Breast epithelium (tissue), 4 donors: Measurements from ENCODE around the gene LUC7L. TPM values are rescaled to one million over a fixed set of nuclear protein-coding genes. Genes with fewer than 3 reads are reported as not detected.
"Not testable (repeated sequence)": the region's sequence is repeated elsewhere in the genome, so short reads cannot be mapped to it uniquely, and the experiment has no call there.

Experiments used
- DNase-seq, 2 donors: peaks; one replicate each; pipeline ENCODE4 v3.0.0-alpha.2; 2019; ENCODE audit warnings: low spot score in 2 of 2
- H3K27ac ChIP-seq, 2 donors: fragments of 200-600 bp; sonication (generic) in 1 of 2; one replicate each; pipeline ENCODE4 v1.5.1; 2016 to 2019; ENCODE audit warnings: mild to moderate bottlenecking in 1 of 2
- H3K27me3 ChIP-seq, 2 donors: fragments of 200-600 bp; sonication (generic) in 1 of 2; one replicate each; pipeline versions ENCODE4 v1.5.1 to v1.6.0; 2017 to 2019; ENCODE audit warnings: control low read depth in 1 of 2, mild to moderate bottlenecking in 1 of 2
- H3K36me3 ChIP-seq: fragments of 200-600 bp; one replicate; pipeline ENCODE4 v1.5.1; 2019
- H3K4me1 ChIP-seq, 2 donors: fragments of 200-600 bp; sonication (generic); one replicate each; pipeline ENCODE4 v1.5.1; 2016 to 2019; ENCODE audit warnings: control low read depth in 1 of 2
- H3K4me3 ChIP-seq, 3 donors: fragments of 200-600 bp; sonication (generic); 1 replicate in 2 of 3; 2 replicates in 1 of 3; pipeline ENCODE4 v1.5.1; 2016 to 2019; ENCODE audit warnings: mild to moderate bottlenecking in 3 of 3, moderate library complexity in 2 of 3
- H3K9me3 ChIP-seq, 2 donors: fragments of 200-600 bp; sonication (generic) in 1 of 2; one replicate each; pipeline ENCODE4 v1.5.1; 2016 to 2019; ENCODE audit warnings: control low read depth in 1 of 2
- CTCF ChIP-seq, 3 donors: fragments of 450-650 bp; IDR thresholded peaks; one replicate each; pipeline ENCODE4 v1.5.1; 2016 to 2017; ENCODE audit warnings: antibody characterized with exemption in 3 of 3, mild to moderate bottlenecking in 3 of 3, moderate library complexity in 3 of 3
- POLR2A ChIP-seq: fragments of 450-650 bp; IDR thresholded peaks from one replicate; pipeline ENCODE4 v1.6.1; 2016; ENCODE audit warnings: antibody characterized with exemption, mild to moderate bottlenecking, moderate library complexity
- POLR2AphosphoS5 ChIP-seq, 3 donors: sonication (generic); formaldehyde crosslinking; IDR thresholded peaks; one replicate each; pipeline ENCODE4 v1.6.1; 2017; ENCODE audit warnings: antibody characterized with exemption in 3 of 3
- intact Hi-C: fragments of 100-400 bp; cut with DNase I; formaldehyde crosslinking; loops from one replicate; pipeline ENCODE4 v1.15.1; 2023; ENCODE audit warnings: low total_unique reads
- total RNA-seq, 3 donors: library from RNA; depleted of rRNA; stranded (reverse); fragments of >200 nt; gene quantifications; one replicate each; pipeline ENCODE4 v1.1.0, GENCODE V29; 2016

The LUC7L gene
- total RNA-seq, 3 donors from 2014 or later: 60.6 to 135 (median 107) TPM

- Histone ChIP-seq H3K4me3 (peak overlapping the region in 2 of 3 donors; percentile 12 to 38), H3K27ac (no peak overlapping the region), H3K4me1 (no peaks in the 10 kb centered on the region), H3K9me3 (no peaks in the 10 kb centered on the region), H3K36me3 (no peaks in the 10 kb centered on the region), H3K27me3 (no peaks in the 10 kb centered on the region)
- TF ChIP-seq CTCF (IDR thresholded peaks at IDR 0.05) (no peak), POLR2AphosphoS5 (IDR thresholded peaks at IDR 0.05) (no peak), POLR2A (no peak)
- intact Hi-C loops: no loop called here
- no peak for DNase-seq
Measured at GRCh38 chr16:268141-269053, 39.1 kb upstream of the LUC7L start.

GRCh38 chr16:267562-267961 lies 38.3 kb upstream of the LUC7L start:
- H3K4me1 ChIP-seq, H3K27ac ChIP-seq, H3K4me3 ChIP-seq, intact Hi-C loops, H3K27me3 ChIP-seq, DNase-seq, H3K9me3 ChIP-seq, H3K36me3 ChIP-seq: not testable (repeated sequence)

- TF ChIP-seq CTCF (IDR thresholded peaks at IDR 0.05) (no peak), POLR2AphosphoS5 (IDR thresholded peaks at IDR 0.05) (no peak), POLR2A (no peak)
- Histone ChIP-seq H3K9me3 (no peaks in the 10 kb centered on the region), H3K27ac (no peak overlapping the region), H3K36me3 (peaks cover 10% of the 10 kb centered on the region), H3K4me1 (no peaks in the 10 kb centered on the region), H3K4me3 (no peak overlapping the region), H3K27me3 (no peaks in the 10 kb centered on the region)
- no peak for DNase-seq
- intact Hi-C loops: no loop called here
Measured at GRCh38 chr16:266258-267164, 37.3 kb upstream of the LUC7L start.

- Histone ChIP-seq H3K27ac (no peak overlapping the region), H3K36me3 (peaks cover 10% of the 10 kb centered on the region), H3K4me1 (no peaks in the 10 kb centered on the region), H3K27me3 (no peaks in the 10 kb centered on the region), H3K9me3 (no peaks in the 10 kb centered on the region), H3K4me3 (no peak overlapping the region)
- intact Hi-C loops: no loop called here
- TF ChIP-seq CTCF (IDR thresholded peaks at IDR 0.05): no peak
- no peak for TF ChIP-seq POLR2AphosphoS5 (IDR thresholded peaks at IDR 0.05)
- no peak for TF ChIP-seq POLR2A
- DNase-seq: no peak
Measured at GRCh38 chr16:265711-266110, 36.5 kb upstream of the LUC7L start.

GRCh38 chr16:265002-265529 lies 35.8 kb upstream of the LUC7L start:
- Histone ChIP-seq H3K36me3 (peaks cover 14% of the 10 kb centered on the region), H3K4me3 (no peak overlapping the region), H3K27me3 (no peaks in the 10 kb centered on the region), H3K27ac (no peak overlapping the region), H3K4me1 (no peaks in the 10 kb centered on the region), H3K9me3 (no peaks in the 10 kb centered on the region)
- intact Hi-C loops: no loop called here
- no peak for DNase-seq
- TF ChIP-seq CTCF (IDR thresholded peaks at IDR 0.05) (no peak), POLR2AphosphoS5 (IDR thresholded peaks at IDR 0.05) (no peak), POLR2A (no peak)
